Activated B cell treated with CpG ODN at 0.5 μM for 24 hours (primary cell): Measurements from ENCODE around the gene SLC25A28. TPM values are rescaled to one million over a fixed set of nuclear protein-coding genes. Genes with fewer than 3 reads are reported as not detected.

ENCODE experiments used
- ATAC-seq: fragments of 200-7000 bp; cut with Tn5 transposase; one replicate; pipeline ENCODE4 v1.10.0; 2021; ENCODE audit warnings: low read depth, mild to moderate bottlenecking, moderate library complexity
- CTCF ChIA-PET: fragments of 350-600 bp; sonication (Branson Sonifier 250); formaldehyde crosslinking; loops from one replicate; lab custom pipeline; 2021; ENCODE audit warnings: antibody characterized with exemption; lab: Charles Lee
- POLR2A ChIA-PET: fragments of 350-600 bp; sonication (Branson Sonifier 250); formaldehyde crosslinking; loops from one replicate; lab custom pipeline; 2021; ENCODE audit warnings: antibody characterized with exemption; lab: Charles Lee
- DNase-seq: peaks from one replicate; pipeline ENCODE4 v3.0.0; 2022
- H3K27ac Mint-ChIP-seq: one replicate; pipeline ENCODE4 v1.8.0; 2020; ENCODE audit warnings: mixed read lengths
- H3K27me3 Mint-ChIP-seq: one replicate; pipeline ENCODE4 v1.8.0; 2021; ENCODE audit warnings: mixed read lengths
- H3K36me3 Mint-ChIP-seq: one replicate; pipeline ENCODE4 v1.8.0; 2021; ENCODE audit warnings: low read depth, mixed read lengths
- H3K4me1 Mint-ChIP-seq: one replicate; pipeline ENCODE4 v1.8.0; 2021; ENCODE audit warnings: mixed read lengths
- H3K4me3 Mint-ChIP-seq: one replicate; pipeline ENCODE4 v1.8.0; 2020; ENCODE audit warnings: mild to moderate bottlenecking, mixed read lengths
- H3K9me3 Mint-ChIP-seq: one replicate; pipeline ENCODE4 v1.8.0; 2020; ENCODE audit warnings: mixed read lengths
- CTCF ChIP-seq: fragments of 200-600 bp; IDR thresholded peaks from one replicate; pipeline ENCODE4 v1.8.0; 2022; ENCODE audit warnings: antibody characterized with exemption, mild to moderate bottlenecking
- intact Hi-C: fragments of 100-400 bp; cut with micrococcal nuclease; formaldehyde crosslinking; loops from one replicate; pipeline ENCODE4 v1.15.1; 2024
- total RNA-seq: library from RNA; stranded (reverse); gene quantifications from 2 replicates; pipeline ENCODE4 v1.2.3, GENCODE V29; 2022

The SLC25A28 gene
- total RNA-seq, 1 donor from 2014 or later, result 47.5 TPM

- no peak for TF ChIP-seq CTCF
- Mint-ChIP-seq H3K27me3 (peaks cover 12% of the 10 kb centered on the region), H3K27ac (no peak overlapping the region), H3K9me3 (no peaks in the 10 kb centered on the region), H3K4me3 (no peak overlapping the region), H3K4me1 (peaks cover 19% of the 10 kb centered on the region), H3K36me3 (no peaks in the 10 kb centered on the region)
- POLR2A ChIA-PET, result no interaction called here
- ATAC-seq, result no peak
- CTCF ChIA-PET, result no interaction called here
- DNase-seq, result no peak
- intact Hi-C loops, result no loop called here
Observed at GRCh38 chr10:99656199-99657064, 36.2 kb upstream of the SLC25A28 start.

- Mint-ChIP-seq H3K4me3 (no peak overlapping the region), H3K9me3 (no peaks in the 10 kb centered on the region), H3K4me1 (peaks cover 12% of the 10 kb centered on the region), H3K36me3 (no peaks in the 10 kb centered on the region), H3K27ac (no peak overlapping the region), H3K27me3 (peaks cover 18% of the 10 kb centered on the region)
- DNase-seq, result no peak
- no peak for TF ChIP-seq CTCF
- ChIA-PET POLR2A (no interaction called here), CTCF (no interaction called here)
- intact Hi-C loops, result no loop called here
- ATAC-seq, result no peak
Observed at GRCh38 chr10:99654390-99655175, 34.3 kb upstream of the SLC25A28 start.

GRCh38 chr10:99652800-99653390 lies 32.7 kb upstream of the SLC25A28 start:
- CTCF ChIA-PET, result no interaction called here

DNA sequence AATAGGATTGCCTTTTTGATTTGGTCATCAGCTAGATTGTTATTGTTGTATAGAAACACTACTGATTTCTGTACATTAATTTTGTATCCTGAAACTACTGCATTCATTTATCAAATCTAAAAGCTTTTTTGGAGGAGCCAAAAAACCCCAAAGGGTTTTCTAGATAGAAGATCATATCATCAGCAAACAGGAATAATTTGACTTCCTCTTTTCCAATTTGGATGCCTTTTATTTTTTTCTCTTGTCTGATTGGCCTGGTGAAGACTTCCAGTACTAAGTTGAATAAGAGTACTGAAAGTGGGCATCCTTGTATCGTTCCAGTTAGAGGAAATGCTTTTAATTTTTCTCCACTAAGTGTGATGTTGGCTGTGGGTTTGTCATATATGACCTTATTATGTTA lies 28.5 kb upstream of the SLC25A28 start:
- H3K4me3 Mint-ChIP-seq, result no peak overlapping the region
- H3K9me3 Mint-ChIP-seq, result no peaks in the 10 kb centered on the region
- peaks cover 26% of the 10 kb centered on the region for H3K27me3 Mint-ChIP-seq
- CTCF ChIA-PET, result no interaction called here
- H3K4me1 Mint-ChIP-seq, result no peaks in the 10 kb centered on the region
- ATAC-seq (no peak), DNase-seq (no peak)
- POLR2A ChIA-PET, result no interaction called here
- no peaks in the 10 kb centered on the region for H3K36me3 Mint-ChIP-seq
- TF ChIP-seq CTCF, result no peak
- H3K27ac Mint-ChIP-seq, result no peak overlapping the region
- intact Hi-C loops, result no loop called here

More at GRCh38 chr10:99652800-99653390, 32.7 kb upstream of the SLC25A28 start:
- ATAC-seq (no peak), DNase-seq (no peak)
- Mint-ChIP-seq H3K27me3 (peaks cover 27% of the 10 kb centered on the region), H3K4me3 (no peak overlapping the region), H3K9me3 (no peaks in the 10 kb centered on the region), H3K36me3 (no peaks in the 10 kb centered on the region), H3K4me1 (no peaks in the 10 kb centered on the region), H3K27ac (no peak overlapping the region)
- TF ChIP-seq CTCF, result no peak
- POLR2A ChIA-PET, result no interaction called here
- intact Hi-C loops, result no loop called here
